Breast epithelium (tissue), 4 donors: ENCODE measurements around the gene DUSP16. TPM values are rescaled to one million over a fixed set of nuclear protein-coding genes. Genes with fewer than 3 reads are reported as not detected.

Experiments used
- DNase-seq, 2 donors: peaks; one replicate each; pipeline ENCODE4 v3.0.0-alpha.2; 2019; ENCODE audit warnings: low spot score in 2 of 2
- H3K27ac ChIP-seq, 2 donors: fragments of 200-600 bp; sonication (generic) in 1 of 2; one replicate each; pipeline ENCODE4 v1.5.1; 2016 to 2019; ENCODE audit warnings: mild to moderate bottlenecking in 1 of 2
- H3K27me3 ChIP-seq, 2 donors: fragments of 200-600 bp; sonication (generic) in 1 of 2; one replicate each; pipeline versions ENCODE4 v1.5.1 to v1.6.0; 2017 to 2019; ENCODE audit warnings: control low read depth in 1 of 2, mild to moderate bottlenecking in 1 of 2
- H3K36me3 ChIP-seq: fragments of 200-600 bp; one replicate; pipeline ENCODE4 v1.5.1; 2019
- H3K4me1 ChIP-seq, 2 donors: fragments of 200-600 bp; sonication (generic); one replicate each; pipeline ENCODE4 v1.5.1; 2016 to 2019; ENCODE audit warnings: control low read depth in 1 of 2
- H3K4me3 ChIP-seq, 3 donors: fragments of 200-600 bp; sonication (generic); 1 replicate in 2 of 3; 2 replicates in 1 of 3; pipeline ENCODE4 v1.5.1; 2016 to 2019; ENCODE audit warnings: mild to moderate bottlenecking in 3 of 3, moderate library complexity in 2 of 3
- H3K9me3 ChIP-seq, 2 donors: fragments of 200-600 bp; sonication (generic) in 1 of 2; one replicate each; pipeline ENCODE4 v1.5.1; 2016 to 2019; ENCODE audit warnings: control low read depth in 1 of 2
- POLR2A ChIP-seq: fragments of 450-650 bp; IDR thresholded peaks from one replicate; pipeline ENCODE4 v1.6.1; 2016; ENCODE audit warnings: antibody characterized with exemption, mild to moderate bottlenecking, moderate library complexity
- POLR2AphosphoS5 ChIP-seq, 3 donors: sonication (generic); formaldehyde crosslinking; IDR thresholded peaks; one replicate each; pipeline ENCODE4 v1.6.1; 2017; ENCODE audit warnings: antibody characterized with exemption in 3 of 3
- intact Hi-C: fragments of 100-400 bp; cut with DNase I; formaldehyde crosslinking; loops from one replicate; pipeline ENCODE4 v1.15.1; 2023; ENCODE audit warnings: low total_unique reads
- total RNA-seq, 3 donors: library from RNA; depleted of rRNA; stranded (reverse); fragments of >200 nt; gene quantifications; one replicate each; pipeline ENCODE4 v1.1.0, GENCODE V29; 2016
- TF ChIP-seq, protein P1 (sequence below), 3 donors: fragments of 450-650 bp; IDR thresholded peaks; one replicate each; pipeline ENCODE4 v1.5.1; 2016 to 2017; ENCODE audit warnings: antibody characterized with exemption in 3 of 3, mild to moderate bottlenecking in 3 of 3, moderate library complexity in 3 of 3

DUSP16 gene
- total RNA-seq, 3 donors from 2014 or later = 10.9 to 63.3 (median 61.0) TPM

DNA sequence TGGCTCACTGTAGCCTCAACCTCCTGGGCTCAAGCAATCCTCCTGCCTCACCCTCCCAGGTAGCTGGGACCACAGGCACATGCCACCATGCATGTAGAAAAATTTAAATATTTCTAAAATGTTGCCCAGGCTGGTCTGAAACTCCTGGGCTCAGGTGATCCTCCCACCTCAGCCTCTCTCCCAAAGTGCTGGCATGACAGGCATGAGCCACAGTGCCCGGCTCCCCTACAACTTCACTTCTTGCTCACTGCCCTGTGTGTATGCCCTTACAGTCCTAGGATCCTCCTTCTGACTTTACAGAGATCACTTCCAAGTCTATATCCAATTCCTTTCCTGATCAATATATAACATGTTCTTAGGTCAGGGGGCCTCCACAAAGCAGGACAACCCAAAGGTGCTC is 25.2 kb upstream of the DUSP16 start:
- no peak overlapping the region for H3K27ac ChIP-seq
- H3K36me3 ChIP-seq = no peaks in the 10 kb centered on the region
- no peak overlapping the region for H3K4me3 ChIP-seq
- H3K9me3 ChIP-seq = no peaks in the 10 kb centered on the region
- TF ChIP-seq POLR2AphosphoS5 (IDR thresholded peaks at IDR 0.05) = no peak
- no peak for TF ChIP-seq POLR2A
- TF ChIP-seq, protein P1, sequence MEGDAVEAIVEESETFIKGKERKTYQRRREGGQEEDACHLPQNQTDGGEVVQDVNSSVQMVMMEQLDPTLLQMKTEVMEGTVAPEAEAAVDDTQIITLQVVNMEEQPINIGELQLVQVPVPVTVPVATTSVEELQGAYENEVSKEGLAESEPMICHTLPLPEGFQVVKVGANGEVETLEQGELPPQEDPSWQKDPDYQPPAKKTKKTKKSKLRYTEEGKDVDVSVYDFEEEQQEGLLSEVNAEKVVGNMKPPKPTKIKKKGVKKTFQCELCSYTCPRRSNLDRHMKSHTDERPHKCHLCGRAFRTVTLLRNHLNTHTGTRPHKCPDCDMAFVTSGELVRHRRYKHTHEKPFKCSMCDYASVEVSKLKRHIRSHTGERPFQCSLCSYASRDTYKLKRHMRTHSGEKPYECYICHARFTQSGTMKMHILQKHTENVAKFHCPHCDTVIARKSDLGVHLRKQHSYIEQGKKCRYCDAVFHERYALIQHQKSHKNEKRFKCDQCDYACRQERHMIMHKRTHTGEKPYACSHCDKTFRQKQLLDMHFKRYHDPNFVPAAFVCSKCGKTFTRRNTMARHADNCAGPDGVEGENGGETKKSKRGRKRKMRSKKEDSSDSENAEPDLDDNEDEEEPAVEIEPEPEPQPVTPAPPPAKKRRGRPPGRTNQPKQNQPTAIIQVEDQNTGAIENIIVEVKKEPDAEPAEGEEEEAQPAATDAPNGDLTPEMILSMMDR (IDR thresholded peaks at IDR 0.05) = no peak
- H3K27me3 ChIP-seq = no peaks in the 10 kb centered on the region
- H3K4me1 ChIP-seq = peaks cover 0 to 1% of the 10 kb centered on the region in 2 donors
- DNase-seq = no peak
- intact Hi-C loops = no loop called here

DNA sequence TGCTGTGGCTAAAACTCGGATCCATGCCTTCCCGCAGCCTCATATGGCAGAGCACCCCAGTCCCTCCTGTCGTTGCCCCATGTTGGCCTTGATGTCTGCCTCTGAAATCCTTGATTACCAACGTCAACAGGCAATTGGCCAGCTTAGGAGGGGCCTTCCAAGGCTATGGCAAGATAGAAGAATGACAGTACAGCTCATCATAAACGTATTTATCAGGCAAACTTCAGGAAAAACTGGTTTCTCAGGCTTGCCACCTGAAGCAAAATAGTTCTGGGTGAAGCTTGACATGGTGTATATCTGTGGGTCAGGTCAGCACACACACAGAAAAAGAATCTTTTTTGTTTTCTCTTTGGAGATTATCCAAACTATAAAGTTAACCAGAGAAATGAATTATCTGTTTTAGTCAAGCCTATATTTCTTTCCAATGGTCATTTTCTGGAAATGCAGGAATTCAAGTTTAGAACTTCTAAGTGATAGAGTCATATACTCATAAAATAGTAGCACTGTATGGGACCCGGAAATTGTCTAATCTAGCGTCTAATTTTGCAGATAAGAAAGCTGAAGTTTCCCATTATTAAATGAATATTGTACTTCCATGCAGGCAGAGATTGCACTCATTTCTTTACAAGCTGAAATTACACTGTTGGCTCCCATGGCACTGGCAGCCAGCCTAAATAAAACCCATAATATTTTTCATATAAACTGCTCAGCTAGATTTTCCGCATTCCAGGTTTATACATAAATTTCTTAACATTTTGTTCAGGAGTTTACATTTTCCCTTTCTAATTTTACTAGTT is 24.4 kb upstream of the DUSP16 start:
- peak in 1 of 3 donors; percentile 16 for TF ChIP-seq POLR2AphosphoS5 (IDR thresholded peaks at IDR 0.05)
- no peak for TF ChIP-seq POLR2A
- Histone ChIP-seq H3K4me1 (peaks cover 0 to 4% of the 10 kb centered on the region in 2 donors), H3K9me3 (no peaks in the 10 kb centered on the region), H3K27me3 (no peaks in the 10 kb centered on the region), H3K36me3 (no peaks in the 10 kb centered on the region), H3K27ac (peak overlapping the region; percentile 76 to 81), H3K4me3 (no peak overlapping the region)
- intact Hi-C loops = no loop called here
- peak in 1 of 2 donors; percentile 36 for DNase-seq

DNA sequence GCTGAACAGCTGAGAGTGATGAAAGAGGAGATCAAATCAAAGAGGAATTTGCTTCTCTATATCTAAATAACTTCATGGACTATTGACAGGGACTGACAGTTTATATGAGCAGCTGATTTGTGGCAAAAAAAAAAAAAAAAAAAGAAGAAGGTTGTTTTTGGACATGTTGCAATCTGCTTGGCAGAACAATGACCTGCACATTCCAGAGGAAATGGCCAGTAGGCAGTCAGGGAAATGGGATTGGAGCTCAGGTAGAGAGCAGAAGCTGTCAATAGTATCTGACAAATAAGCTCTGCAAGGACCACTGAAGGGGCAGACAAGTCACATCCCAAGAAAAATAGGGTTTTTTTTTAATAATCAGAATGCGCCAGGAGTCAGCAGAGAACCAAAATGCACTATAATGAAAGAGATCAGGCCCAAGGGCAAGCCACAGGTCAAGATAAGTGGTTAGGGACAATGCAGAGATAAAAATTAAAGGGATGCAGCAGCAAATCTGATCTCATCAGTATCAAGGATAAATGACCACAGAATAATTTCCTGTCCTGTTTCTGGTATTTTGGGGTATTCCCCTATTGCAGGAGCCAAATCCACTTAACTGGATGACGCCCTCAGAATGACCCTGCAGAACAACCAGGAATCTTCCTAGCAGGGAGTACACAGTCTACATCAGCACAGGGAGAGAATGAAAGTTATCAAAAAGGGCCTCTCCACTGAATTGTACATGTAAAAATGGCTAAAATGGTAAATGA is 22.6 kb upstream of the DUSP16 start:
- Histone ChIP-seq H3K27ac (peak overlapping the region; percentile 76 to 81), H3K4me1 (peaks cover 0 to 4% of the 10 kb centered on the region in 2 donors), H3K36me3 (no peaks in the 10 kb centered on the region), H3K9me3 (no peaks in the 10 kb centered on the region), H3K4me3 (no peak overlapping the region), H3K27me3 (no peaks in the 10 kb centered on the region)
- DNase-seq = no peak
- intact Hi-C loops = no loop called here
- TF ChIP-seq, protein P1 (IDR thresholded peaks at IDR 0.05) = no peak
- TF ChIP-seq POLR2AphosphoS5 (IDR thresholded peaks at IDR 0.05) = peak in 1 of 3 donors; percentile 17

DNA sequence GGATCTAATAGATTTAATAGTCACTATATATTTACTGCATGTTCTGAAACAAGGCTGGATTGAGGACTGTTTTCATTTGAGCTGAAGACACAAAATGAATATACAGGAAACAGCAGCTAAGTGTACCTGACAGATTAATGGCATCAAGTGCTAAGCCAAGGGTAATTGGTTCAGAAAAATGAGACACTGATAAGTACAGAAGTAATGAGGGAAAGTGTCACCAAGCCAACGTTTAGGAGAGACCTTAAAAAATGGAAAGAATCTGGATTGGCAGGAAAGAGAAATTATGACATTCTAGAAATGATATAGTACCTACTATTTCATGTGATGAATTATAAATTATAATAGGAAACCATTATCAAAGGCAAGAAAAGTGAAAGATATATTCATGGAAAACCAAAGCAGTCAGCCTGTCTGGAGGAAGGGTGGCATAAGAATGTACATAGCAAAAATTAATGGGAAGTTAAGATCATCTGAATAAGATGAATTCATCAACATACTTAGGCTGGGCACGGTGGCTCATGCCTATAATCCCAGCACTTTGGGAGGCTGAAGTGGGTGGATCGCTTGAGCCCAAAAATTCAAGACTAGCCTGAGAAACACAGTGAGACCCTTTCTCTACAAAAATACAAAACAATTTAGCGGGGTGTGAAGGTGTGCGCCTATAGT is 21.0 kb upstream of the DUSP16 start:
- TF ChIP-seq, protein P1 (IDR thresholded peaks at IDR 0.05) = no peak
- H3K27ac ChIP-seq = peak overlapping the region; percentile 18 to 66
- H3K9me3 ChIP-seq = no peaks in the 10 kb centered on the region
- no peaks in the 10 kb centered on the region for H3K27me3 ChIP-seq
- DNase-seq = no peak
- H3K4me1 ChIP-seq = peaks cover 0 to 4% of the 10 kb centered on the region in 2 donors
- intact Hi-C loops = no loop called here
- no peaks in the 10 kb centered on the region for H3K36me3 ChIP-seq
- H3K4me3 ChIP-seq = no peak overlapping the region

DNA sequence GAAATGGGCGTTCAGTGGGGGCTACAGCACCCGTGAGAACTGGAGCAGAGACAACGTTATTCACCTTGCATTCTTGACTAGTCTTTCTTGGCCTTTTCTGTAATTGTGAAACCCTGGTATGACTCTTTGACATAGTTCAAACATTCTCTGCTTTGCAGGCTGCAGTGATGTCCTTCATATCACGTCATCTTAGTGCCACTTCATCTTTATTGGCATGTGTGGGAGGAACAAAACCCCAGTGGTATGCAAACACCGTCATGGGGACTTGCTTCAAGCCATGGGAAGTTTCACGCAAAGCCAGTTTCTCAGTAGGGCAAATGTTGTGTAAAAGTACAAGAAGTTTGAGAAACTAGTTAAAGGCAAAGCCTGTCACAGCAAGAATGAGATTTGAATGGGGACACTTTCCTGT is 20.2 kb upstream of the DUSP16 start:
- intact Hi-C loops = no loop called here
- TF ChIP-seq, protein P1 (IDR thresholded peaks at IDR 0.05) = no peak
- TF ChIP-seq POLR2A (no peak), POLR2AphosphoS5 (IDR thresholded peaks at IDR 0.05) (no peak)
- Histone ChIP-seq H3K27me3 (no peaks in the 10 kb centered on the region), H3K27ac (peak overlapping the region; percentile 18 to 66), H3K4me3 (no peak overlapping the region), H3K9me3 (no peaks in the 10 kb centered on the region), H3K4me1 (peaks cover 0 to 4% of the 10 kb centered on the region in 2 donors), H3K36me3 (no peaks in the 10 kb centered on the region)
- DNase-seq = no peak
